Progenitor cell of endocrine pancreas (in vitro differentiated cells): ENCODE results near the gene MYO19. TPM values are rescaled to one million over a fixed set of nuclear protein-coding genes. Genes with fewer than 3 reads are reported as not detected.

Experiments
- DNase-seq: peaks from one replicate; pipeline ENCODE4 v3.0.0; 2021; ENCODE audit warnings: low spot score; ENCODE audit not compliant: unreplicated experiment
- H3K27ac Mint-ChIP-seq: 2 replicates; pipeline ENCODE4 v1.8.0; 2021; ENCODE audit warnings: mild to moderate bottlenecking, moderate library complexity, mixed read lengths
- H3K27me3 Mint-ChIP-seq: 2 replicates; pipeline ENCODE4 v1.8.0; 2021; ENCODE audit warnings: mixed read lengths
- H3K36me3 Mint-ChIP-seq: 2 replicates; pipeline ENCODE4 v1.8.0; 2022; ENCODE audit warnings: mixed read lengths; ENCODE audit not compliant: insufficient read depth
- H3K4me1 Mint-ChIP-seq: 2 replicates; pipeline ENCODE4 v1.8.0; 2021; ENCODE audit warnings: low read depth, mixed read lengths
- H3K4me3 Mint-ChIP-seq: 2 replicates; pipeline ENCODE4 v1.8.0; 2021; ENCODE audit warnings: low read depth, mild to moderate bottlenecking, moderate library complexity, mixed read lengths
- H3K9me3 Mint-ChIP-seq: 2 replicates; pipeline ENCODE4 v1.8.0; 2021; ENCODE audit warnings: low read depth, mixed read lengths
- CTCF ChIP-seq: fragments of 200-600 bp; sonication (generic); IDR thresholded peaks from one replicate; pipeline ENCODE4 v1.5.0; 2021; ENCODE audit warnings: antibody characterized with exemption, mild to moderate bottlenecking; ENCODE audit not compliant: unreplicated experiment
- total RNA-seq: library from RNA; stranded (reverse); gene quantifications from 2 replicates; pipeline ENCODE4 v1.2.1, GENCODE V29; 2021

MYO19 gene
- total RNA-seq, 1 donor from 2014 or later: 82.2 TPM

GRCh38 chr17:36529121-36529520 is 5.5 kb downstream of the MYO19 start:
- no peak overlapping the region for H3K27ac Mint-ChIP-seq
- H3K4me3 Mint-ChIP-seq: no peak overlapping the region
- no peaks in the 10 kb centered on the region for H3K9me3 Mint-ChIP-seq
- DNase-seq: no peak
- peaks cover 3% of the 10 kb centered on the region for H3K4me1 Mint-ChIP-seq
- H3K36me3 Mint-ChIP-seq: peaks cover 18% of the 10 kb centered on the region
- TF ChIP-seq CTCF: no peak
- no peaks in the 10 kb centered on the region for H3K27me3 Mint-ChIP-seq

GRCh38 chr17:36527621-36528250 is 6.9 kb downstream of the MYO19 start:
- H3K4me1 Mint-ChIP-seq: no peaks in the 10 kb centered on the region
- H3K9me3 Mint-ChIP-seq: no peaks in the 10 kb centered on the region
- H3K36me3 Mint-ChIP-seq: peaks cover 20% of the 10 kb centered on the region
- H3K27ac Mint-ChIP-seq: no peak overlapping the region
- DNase-seq: no peak
- no peak for TF ChIP-seq CTCF
- no peak overlapping the region for H3K4me3 Mint-ChIP-seq
- H3K27me3 Mint-ChIP-seq: no peaks in the 10 kb centered on the region

GRCh38 chr17:36525888-36526287 is 8.8 kb downstream of the MYO19 start:
- Mint-ChIP-seq H3K27ac (peak overlapping the region; percentile 10), H3K9me3 (no peaks in the 10 kb centered on the region), H3K27me3 (no peaks in the 10 kb centered on the region), H3K4me1 (no peaks in the 10 kb centered on the region), H3K4me3 (no peak overlapping the region), H3K36me3 (peaks cover 14% of the 10 kb centered on the region)
- DNase-seq: no peak
- no peak for TF ChIP-seq CTCF

GRCh38 chr17:36525113-36525512 is 9.6 kb downstream of the MYO19 start:
- H3K4me1 Mint-ChIP-seq: no peaks in the 10 kb centered on the region
- TF ChIP-seq CTCF: no peak
- H3K9me3 Mint-ChIP-seq: no peaks in the 10 kb centered on the region
- H3K4me3 Mint-ChIP-seq: no peak overlapping the region
- no peaks in the 10 kb centered on the region for H3K27me3 Mint-ChIP-seq
- no peak for DNase-seq
- peaks cover 14% of the 10 kb centered on the region for H3K36me3 Mint-ChIP-seq
- H3K27ac Mint-ChIP-seq: no peak overlapping the region

GRCh38 chr17:36524428-36524876 is 10.2 kb downstream of the MYO19 start:
- H3K27ac Mint-ChIP-seq: no peak overlapping the region
- no peak overlapping the region for H3K4me3 Mint-ChIP-seq
- no peak for TF ChIP-seq CTCF
- no peak for DNase-seq
- no peaks in the 10 kb centered on the region for H3K4me1 Mint-ChIP-seq
- peaks cover 14% of the 10 kb centered on the region for H3K36me3 Mint-ChIP-seq
- no peaks in the 10 kb centered on the region for H3K27me3 Mint-ChIP-seq
- no peaks in the 10 kb centered on the region for H3K9me3 Mint-ChIP-seq
